GM18526 (cell line): ENCODE data around the gene GPR65.

Experiments used
- POLR2A ChIP-seq: IDR thresholded peaks from 3 replicates; pipeline ENCODE4 v1.6.1; 2011; ENCODE audit not compliant: insufficient read length; ENCODE audit errors: extremely low read depth

Gene GPR65

GRCh38 chr14:88005050-88005481 is at the start of gene GPR65:
GPR65 (plus strand) TSS chr14:88005135; CDS start chr14:88010848, 5,713 bp downstream.
- peak; percentile 34 for TF ChIP-seq POLR2A

DNA sequence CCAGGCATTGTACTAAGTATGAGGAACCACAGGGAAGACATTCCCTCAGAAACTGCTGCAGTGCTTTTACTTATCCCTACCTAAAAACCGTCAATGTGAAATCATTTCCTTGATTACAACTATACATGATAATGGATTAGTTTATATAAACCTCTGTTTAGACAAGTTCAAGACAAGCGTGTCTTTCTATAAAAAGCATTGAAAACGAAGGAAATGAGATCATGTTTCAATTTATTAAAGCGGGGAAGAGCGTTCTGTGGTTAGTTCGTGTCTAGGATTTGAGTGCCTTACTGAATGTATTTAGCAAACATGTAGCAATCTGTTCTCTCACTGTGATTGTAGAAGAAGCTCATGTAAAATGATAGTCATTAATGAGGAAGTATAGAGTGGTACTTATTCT is 49.4 kb upstream of the GPR65 start:
- TF ChIP-seq POLR2A: no peak

GRCh38 chr14:87960013-87960787 is 44.7 kb upstream of the GPR65 start:
- TF ChIP-seq POLR2A: no peak

- no peak for TF ChIP-seq POLR2A
Measured at GRCh38 chr14:87961246-87961645, 43.7 kb upstream of the GPR65 start.

GRCh38 chr14:87966816-87967215 is 38.1 kb upstream of the GPR65 start:
- TF ChIP-seq POLR2A: no peak

- TF ChIP-seq POLR2A: no peak
Measured at GRCh38 chr14:87967496-87967895, 37.4 kb upstream of the GPR65 start.

DNA sequence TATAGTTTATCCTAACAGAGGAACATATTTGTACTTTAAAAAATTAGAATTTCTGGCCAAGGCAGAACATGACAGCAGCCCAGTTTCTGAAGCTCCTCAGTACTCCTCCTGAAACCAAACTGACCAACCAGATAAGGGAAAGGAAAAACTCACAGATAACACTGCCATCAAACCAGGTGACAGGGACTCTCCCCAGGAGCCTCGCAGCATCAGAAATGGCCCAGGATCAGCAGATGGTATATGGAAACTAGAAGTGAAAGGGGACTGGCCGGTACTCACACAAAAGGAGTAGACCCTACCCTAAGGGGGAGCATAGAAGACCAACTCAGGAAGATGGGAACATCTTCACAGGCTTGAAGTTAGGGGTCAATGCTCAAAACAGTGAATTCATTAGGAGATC is 33.9 kb upstream of the GPR65 start:
- TF ChIP-seq POLR2A: no peak

DNA sequence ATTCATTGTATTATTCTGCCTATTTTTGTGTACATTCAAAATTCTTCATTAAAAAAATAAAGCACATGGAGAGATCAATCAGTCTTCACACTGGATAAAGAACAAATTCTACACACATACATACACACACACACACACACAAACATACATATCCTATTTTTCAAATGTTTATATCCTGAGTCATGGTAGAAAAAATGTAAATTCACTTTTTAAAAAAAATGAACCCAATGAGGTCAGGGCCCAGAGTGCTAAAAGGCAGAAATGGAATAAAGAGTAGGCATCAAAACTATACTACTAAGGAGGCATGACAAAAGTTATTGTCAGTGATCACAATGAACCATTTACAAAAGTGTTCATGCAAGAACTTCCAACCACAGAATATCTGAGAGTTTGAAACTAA is 29.3 kb upstream of the GPR65 start:
- TF ChIP-seq POLR2A: no peak

GRCh38 chr14:87979689-87980088 is 25.2 kb upstream of the GPR65 start:
- TF ChIP-seq POLR2A: no peak

DNA sequence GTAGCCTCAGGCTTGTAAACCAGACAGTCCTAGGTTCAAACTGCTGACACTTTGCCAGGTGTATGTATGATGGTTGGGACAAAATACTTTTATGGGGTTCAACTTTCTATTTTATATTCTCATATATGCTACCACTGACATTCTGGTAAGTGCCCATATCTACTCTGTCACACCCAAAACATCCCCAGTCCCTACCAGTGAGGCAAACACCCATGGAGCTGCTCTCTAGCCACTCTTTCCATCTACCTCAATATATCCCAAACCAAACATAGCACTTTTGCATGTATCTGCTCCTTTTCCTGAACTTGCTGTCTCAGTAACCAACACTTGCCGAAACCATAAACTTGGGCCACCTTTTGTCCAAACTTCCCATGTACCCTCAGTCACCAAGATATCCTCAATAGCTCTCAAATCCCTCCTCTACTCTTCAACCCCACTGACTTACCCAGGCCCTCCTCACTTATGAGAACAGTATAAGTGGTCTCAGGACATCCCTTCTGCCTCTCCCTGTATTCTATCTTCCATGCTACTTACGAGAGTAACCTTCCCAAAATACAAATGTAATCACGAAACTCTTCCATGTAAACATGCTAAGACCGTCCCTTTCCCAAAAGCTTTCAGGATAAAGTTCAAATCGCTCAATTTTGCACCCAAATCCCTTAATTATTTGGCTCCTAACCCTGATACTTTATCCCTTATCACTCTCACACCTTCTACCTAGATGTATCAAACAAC is 15.5 kb upstream of the GPR65 start:
- no peak for TF ChIP-seq POLR2A

DNA sequence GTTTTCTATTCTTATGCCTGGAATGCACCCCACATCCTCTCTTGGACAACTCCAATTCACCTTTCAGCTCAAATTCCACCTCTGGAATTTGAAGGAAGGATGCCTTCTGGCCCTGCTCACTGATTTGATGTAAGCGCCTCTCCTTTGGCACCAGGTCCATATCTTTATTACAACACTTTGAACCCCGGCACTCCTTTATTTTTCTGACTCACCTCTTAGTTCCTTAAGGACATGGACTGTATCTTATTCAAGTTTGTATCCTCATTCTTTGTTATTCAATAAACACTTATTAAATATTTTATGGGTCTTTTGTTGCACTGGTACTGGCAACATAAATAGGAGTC is 15.0 kb upstream of the GPR65 start:
- TF ChIP-seq POLR2A: no peak

GRCh38 chr14:87990682-87991081 is 14.3 kb upstream of the GPR65 start:
- no peak for TF ChIP-seq POLR2A

- TF ChIP-seq POLR2A: no peak
Measured at GRCh38 chr14:87992346-87992717, 12.6 kb upstream of the GPR65 start.

- peak; percentile 67 for TF ChIP-seq POLR2A
Measured at GRCh38 chr14:87992718-87993628, 12.0 kb upstream of the GPR65 start, which contains the start of gene GALC. GALC (minus strand) TSS chr14:87993182; CDS start chr14:87993164, 18 bp downstream.

DNA sequence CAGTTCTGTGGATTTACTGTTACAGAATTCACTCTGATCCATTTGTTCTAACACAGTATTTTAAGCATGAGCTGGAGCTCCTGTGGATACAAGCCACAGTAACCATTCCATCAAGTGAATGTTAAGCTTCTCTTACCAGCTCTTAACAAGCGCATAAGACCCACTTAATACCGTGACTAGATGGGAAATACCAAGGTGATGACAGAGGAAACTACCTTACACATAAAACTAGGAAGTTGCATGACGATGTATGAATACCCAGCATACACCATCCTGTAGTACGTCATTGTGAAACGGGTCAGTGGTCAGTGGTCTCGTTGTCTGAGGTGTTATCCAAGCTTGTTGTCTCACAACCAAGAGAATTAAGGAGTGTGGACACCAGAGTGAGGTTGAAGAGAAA is 10.0 kb upstream of the GPR65 start:
- TF ChIP-seq POLR2A: no peak

DNA sequence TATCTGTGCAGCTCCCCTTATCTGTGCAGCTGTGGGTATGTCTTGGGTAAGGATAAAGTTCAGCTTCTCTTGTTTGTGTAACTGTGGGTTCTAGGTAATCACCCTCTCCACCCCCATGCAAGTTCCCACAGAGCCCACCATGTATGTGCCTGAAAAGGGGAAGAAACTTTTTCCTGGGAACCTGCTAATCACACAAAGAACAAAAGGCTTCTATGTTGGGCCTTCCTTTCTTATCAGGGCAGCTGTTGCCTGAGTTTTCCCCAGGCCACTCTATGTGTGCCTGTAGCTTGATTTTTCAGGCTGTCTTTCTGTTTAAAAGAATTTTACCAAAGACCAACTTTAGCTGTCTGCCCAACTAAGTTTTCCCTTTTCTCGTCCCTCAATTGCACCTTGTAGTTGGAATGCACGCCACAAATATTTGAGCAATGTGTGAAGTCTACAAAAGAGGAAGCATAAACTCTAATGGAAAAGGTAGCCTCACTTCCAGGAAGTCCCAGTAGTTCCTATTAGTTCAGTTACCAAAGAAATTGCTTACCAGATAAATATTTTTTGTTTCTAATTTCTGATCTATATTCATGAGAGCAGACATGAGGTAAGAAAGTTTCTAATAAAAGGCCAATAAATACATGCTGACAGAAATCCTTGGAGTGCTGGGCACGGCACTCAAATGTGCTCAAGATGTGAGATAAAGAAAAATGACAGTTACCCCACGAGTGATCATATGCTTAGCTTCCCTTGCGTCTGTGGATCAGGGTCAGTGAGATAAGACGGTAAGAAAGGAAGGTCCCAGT is 9.2 kb upstream of the GPR65 start:
- TF ChIP-seq POLR2A: no peak

- TF ChIP-seq POLR2A: no peak
Measured at GRCh38 chr14:87996291-87996592, 8.7 kb upstream of the GPR65 start.
